Neural cell (in vitro differentiated cells): ENCODE measurements around the gene CROCC.

Source experiments
- EP300 ChIP-seq: fragments of 450-650 bp; conservative IDR thresholded peaks from 2 replicates; pipeline ENCODE4 v1.6.1; 2014; ENCODE audit warnings: antibody characterized with exemption, mild to moderate bottlenecking, moderate library complexity; ENCODE audit not compliant: poor library complexity, severe bottlenecking
- EZH2 ChIP-seq: fragments of 200-600, 300-800 bp; shearing (Covaris generic), sonication (generic); IDR thresholded peaks from 2 replicates; pipeline ENCODE4 v1.6.1; 2014; ENCODE audit warnings: antibody characterized with exemption, low read length, borderline replicate concordance, mild to moderate bottlenecking; ENCODE audit not compliant: insufficient read depth, poor library complexity, severe bottlenecking
- MXI1 ChIP-seq: fragments of 450-650 bp; conservative IDR thresholded peaks from 2 replicates; pipeline ENCODE4 v1.6.1; 2014; ENCODE audit warnings: antibody characterized with exemption, mild to moderate bottlenecking; ENCODE audit not compliant: poor library complexity, severe bottlenecking
- POLR2AphosphoS5 ChIP-seq: IDR thresholded peaks from 2 replicates; pipeline ENCODE4 v1.6.1; 2012
- SMC3 ChIP-seq: fragments of 450-650 bp; conservative IDR thresholded peaks from 2 replicates; pipeline ENCODE4 v1.6.1; 2014; ENCODE audit warnings: antibody characterized with exemption, mild to moderate bottlenecking, moderate library complexity; ENCODE audit not compliant: poor library complexity
- TAF1 ChIP-seq: IDR thresholded peaks from 2 replicates; pipeline ENCODE4 v1.6.1; 2012; ENCODE audit warnings: low read depth
- TF ChIP-seq, protein P1 (sequence below): fragments of 450-650 bp; IDR thresholded peaks from 2 replicates; pipeline ENCODE4 v1.5.1; 2014; ENCODE audit warnings: antibody characterized with exemption, mild to moderate bottlenecking, moderate library complexity; ENCODE audit not compliant: poor library complexity, severe bottlenecking
- TF ChIP-seq, protein P2 (sequence below): IDR thresholded peaks from 2 replicates; pipeline ENCODE4 v1.6.1; 2012; ENCODE audit warnings: borderline replicate concordance

DNA sequence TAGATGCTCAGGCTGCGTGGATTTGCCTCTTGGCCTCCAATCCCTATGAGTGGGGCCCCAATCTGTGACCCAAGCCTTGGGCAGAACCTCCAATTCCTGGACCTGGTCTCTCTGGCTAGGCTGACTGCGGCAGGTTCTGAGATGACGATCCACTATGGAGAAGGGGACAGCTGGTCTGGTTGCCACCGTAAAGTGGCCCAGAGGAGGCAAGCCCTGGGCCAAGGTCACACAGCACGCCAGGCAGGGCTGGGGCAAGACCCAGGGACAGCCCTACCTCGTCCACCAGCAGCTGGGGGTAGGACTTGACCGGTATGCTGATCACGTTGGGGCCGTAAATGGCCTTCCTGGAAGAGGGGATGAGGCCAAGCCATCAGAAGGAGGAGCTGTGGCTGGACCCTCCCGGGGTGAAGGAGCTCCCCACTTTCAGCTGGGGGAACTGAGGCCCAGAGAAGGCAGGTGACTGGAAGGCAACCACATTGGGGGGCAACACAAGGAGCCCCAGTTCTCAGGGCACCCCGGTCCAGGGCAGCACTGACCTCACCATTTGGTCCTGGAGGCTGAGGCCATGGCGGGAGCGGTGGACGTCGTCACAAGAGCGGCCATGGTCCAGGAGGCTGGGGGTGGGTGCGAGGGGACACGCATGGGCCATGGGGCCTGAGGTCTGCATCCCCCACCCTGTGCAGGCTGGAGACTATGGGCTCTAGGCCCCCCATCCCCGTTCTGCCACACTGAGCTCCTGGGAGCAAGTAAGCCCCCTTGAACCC lies 80.2 kb downstream of the CROCC start:
- TF ChIP-seq EZH2 (no peak), MXI1 (no peak), EP300 (no peak), SMC3 (no peak), POLR2AphosphoS5 (no peak), TAF1 (no peak)
- TF ChIP-seq, protein P1, sequence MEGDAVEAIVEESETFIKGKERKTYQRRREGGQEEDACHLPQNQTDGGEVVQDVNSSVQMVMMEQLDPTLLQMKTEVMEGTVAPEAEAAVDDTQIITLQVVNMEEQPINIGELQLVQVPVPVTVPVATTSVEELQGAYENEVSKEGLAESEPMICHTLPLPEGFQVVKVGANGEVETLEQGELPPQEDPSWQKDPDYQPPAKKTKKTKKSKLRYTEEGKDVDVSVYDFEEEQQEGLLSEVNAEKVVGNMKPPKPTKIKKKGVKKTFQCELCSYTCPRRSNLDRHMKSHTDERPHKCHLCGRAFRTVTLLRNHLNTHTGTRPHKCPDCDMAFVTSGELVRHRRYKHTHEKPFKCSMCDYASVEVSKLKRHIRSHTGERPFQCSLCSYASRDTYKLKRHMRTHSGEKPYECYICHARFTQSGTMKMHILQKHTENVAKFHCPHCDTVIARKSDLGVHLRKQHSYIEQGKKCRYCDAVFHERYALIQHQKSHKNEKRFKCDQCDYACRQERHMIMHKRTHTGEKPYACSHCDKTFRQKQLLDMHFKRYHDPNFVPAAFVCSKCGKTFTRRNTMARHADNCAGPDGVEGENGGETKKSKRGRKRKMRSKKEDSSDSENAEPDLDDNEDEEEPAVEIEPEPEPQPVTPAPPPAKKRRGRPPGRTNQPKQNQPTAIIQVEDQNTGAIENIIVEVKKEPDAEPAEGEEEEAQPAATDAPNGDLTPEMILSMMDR: no peak
- TF ChIP-seq, protein P2, sequence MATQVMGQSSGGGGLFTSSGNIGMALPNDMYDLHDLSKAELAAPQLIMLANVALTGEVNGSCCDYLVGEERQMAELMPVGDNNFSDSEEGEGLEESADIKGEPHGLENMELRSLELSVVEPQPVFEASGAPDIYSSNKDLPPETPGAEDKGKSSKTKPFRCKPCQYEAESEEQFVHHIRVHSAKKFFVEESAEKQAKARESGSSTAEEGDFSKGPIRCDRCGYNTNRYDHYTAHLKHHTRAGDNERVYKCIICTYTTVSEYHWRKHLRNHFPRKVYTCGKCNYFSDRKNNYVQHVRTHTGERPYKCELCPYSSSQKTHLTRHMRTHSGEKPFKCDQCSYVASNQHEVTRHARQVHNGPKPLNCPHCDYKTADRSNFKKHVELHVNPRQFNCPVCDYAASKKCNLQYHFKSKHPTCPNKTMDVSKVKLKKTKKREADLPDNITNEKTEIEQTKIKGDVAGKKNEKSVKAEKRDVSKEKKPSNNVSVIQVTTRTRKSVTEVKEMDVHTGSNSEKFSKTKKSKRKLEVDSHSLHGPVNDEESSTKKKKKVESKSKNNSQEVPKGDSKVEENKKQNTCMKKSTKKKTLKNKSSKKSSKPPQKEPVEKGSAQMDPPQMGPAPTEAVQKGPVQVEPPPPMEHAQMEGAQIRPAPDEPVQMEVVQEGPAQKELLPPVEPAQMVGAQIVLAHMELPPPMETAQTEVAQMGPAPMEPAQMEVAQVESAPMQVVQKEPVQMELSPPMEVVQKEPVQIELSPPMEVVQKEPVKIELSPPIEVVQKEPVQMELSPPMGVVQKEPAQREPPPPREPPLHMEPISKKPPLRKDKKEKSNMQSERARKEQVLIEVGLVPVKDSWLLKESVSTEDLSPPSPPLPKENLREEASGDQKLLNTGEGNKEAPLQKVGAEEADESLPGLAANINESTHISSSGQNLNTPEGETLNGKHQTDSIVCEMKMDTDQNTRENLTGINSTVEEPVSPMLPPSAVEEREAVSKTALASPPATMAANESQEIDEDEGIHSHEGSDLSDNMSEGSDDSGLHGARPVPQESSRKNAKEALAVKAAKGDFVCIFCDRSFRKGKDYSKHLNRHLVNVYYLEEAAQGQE: no peak
